GM12892 (cell line): ENCODE results near the gene ZBTB8OS.

ENCODE experiments used
- POLR2A ChIP-seq: IDR thresholded peaks from 2 replicates; pipeline ENCODE4 v1.6.1; 2011; ENCODE audit warnings: low read depth, low read length, control low read depth
- TAF1 ChIP-seq: IDR thresholded peaks from 2 replicates; pipeline ENCODE4 v1.6.1; 2011; ENCODE audit warnings: low read depth, mild to moderate bottlenecking, control low read depth, low read length, borderline replicate concordance

GRCh38 chr1:32605711-32606424 lies 44.5 kb downstream of the ZBTB8OS start:
- no peak for TF ChIP-seq POLR2A
- no peak for TF ChIP-seq TAF1
